ENCODE data around the gene BICDL1. TPM values are rescaled to one million over a fixed set of nuclear protein-coding genes. Genes with fewer than 3 reads are reported as not detected.

BICDL1 gene
- total RNA-seq, 4 donors from 2014 or later: 9.1 to 17.3 (median 12.0) TPM

- H3K4me1 ChIP-seq: peaks cover 0 to 6% (median 0%) of the 10 kb centered on the region in 4 donors
These were observed 142.1 kb downstream of the BICDL1 start for GRCh38 chr12:120131116-120131515.

GRCh38 chr12:120132054-120132836 lies 143.2 kb downstream of the BICDL1 start:
- peaks cover 0 to 100% (median 0%) of the 10 kb centered on the region in 3 donors for H3K36me3 ChIP-seq
- DNase-seq: peak in 1 of 3 donors; percentile 49
- H3K27ac ChIP-seq: peak overlapping the region in 1 of 4 donors; percentile 49
- peaks cover 0 to 6% (median 0%) of the 10 kb centered on the region in 4 donors for H3K4me1 ChIP-seq
- no peak overlapping the region for H3K4me3 ChIP-seq
- no peak for TF ChIP-seq CTCF (IDR thresholded peaks at IDR 0.05)
- no peak for TF ChIP-seq POLR2A (IDR thresholded peaks at IDR 0.05)
- no peaks in the 10 kb centered on the region for H3K27me3 ChIP-seq
- no peaks in the 10 kb centered on the region for H3K9me3 ChIP-seq

More at GRCh38 chr12:120131116-120131515, 142.1 kb downstream of the BICDL1 start:
- Histone ChIP-seq H3K27me3 (no peaks in the 10 kb centered on the region), H3K4me3 (no peak overlapping the region), H3K27ac (no peak overlapping the region), H3K9me3 (no peaks in the 10 kb centered on the region), H3K36me3 (peaks cover 0 to 97% (median 0%) of the 10 kb centered on the region in 3 donors)
- DNase-seq: peak in 1 of 3 donors; percentile 40
- TF ChIP-seq CTCF (IDR thresholded peaks at IDR 0.05) (no peak), POLR2A (IDR thresholded peaks at IDR 0.05) (no peak)

- TF ChIP-seq CTCF (IDR thresholded peaks at IDR 0.05) (no peak), POLR2A (IDR thresholded peaks at IDR 0.05) (no peak)
- H3K27ac ChIP-seq: peak overlapping the region in 1 of 4 donors; percentile 49
- no peaks in the 10 kb centered on the region for H3K27me3 ChIP-seq
- H3K4me1 ChIP-seq: peaks cover 0 to 6% (median 0%) of the 10 kb centered on the region in 4 donors
- no peak overlapping the region for H3K4me3 ChIP-seq
- H3K36me3 ChIP-seq: peaks cover 0 to 100% (median 0%) of the 10 kb centered on the region in 3 donors
- no peaks in the 10 kb centered on the region for H3K9me3 ChIP-seq
- DNase-seq: peak; percentile 29 to 78 (median 66)
These were observed 143.9 kb downstream of the BICDL1 start for GRCh38 chr12:120132863-120133385.

- no peaks in the 10 kb centered on the region for H3K27me3 ChIP-seq
- DNase-seq: peak in 1 of 3 donors; percentile 39
- no peaks in the 10 kb centered on the region for H3K9me3 ChIP-seq
- H3K36me3 ChIP-seq: peaks cover 0 to 100% (median 0%) of the 10 kb centered on the region in 3 donors
- H3K4me1 ChIP-seq: peaks cover 0 to 6% (median 0%) of the 10 kb centered on the region in 4 donors
- H3K4me3 ChIP-seq: no peak overlapping the region
- no peak overlapping the region for H3K27ac ChIP-seq
- TF ChIP-seq CTCF (IDR thresholded peaks at IDR 0.05): no peak
- TF ChIP-seq POLR2A (IDR thresholded peaks at IDR 0.05): no peak
These were observed 145.4 kb downstream of the BICDL1 start for GRCh38 chr12:120134307-120134980.

GRCh38 chr12:120136093-120136770 lies 147.2 kb downstream of the BICDL1 start:
- Histone ChIP-seq H3K27ac (no peak overlapping the region), H3K27me3 (no peaks in the 10 kb centered on the region), H3K4me3 (no peak overlapping the region), H3K9me3 (no peaks in the 10 kb centered on the region), H3K4me1 (peaks cover 0 to 6% (median 0%) of the 10 kb centered on the region in 4 donors), H3K36me3 (peaks cover 0 to 100% (median 0%) of the 10 kb centered on the region in 3 donors)
- TF ChIP-seq POLR2A (IDR thresholded peaks at IDR 0.05) (no peak), CTCF (IDR thresholded peaks at IDR 0.05) (no peak)
- DNase-seq: no peak
